WTC11 (cell line): Measurements from ENCODE around the gene RAD9B. TPM values are rescaled to one million over a fixed set of nuclear protein-coding genes. Genes with fewer than 3 reads are reported as not detected.

Experiments
- ATAC-seq: fragments of 200-7000 bp; cut with Tn5 transposase; 2 replicates; pipeline ENCODE4 v1.10.0; 2021; ENCODE audit warnings: mild to moderate bottlenecking, moderate library complexity
- CTCF ChIA-PET: fragments of 300-600 bp; sonication (Branson Sonifier 250); formaldehyde crosslinking; loops from one replicate; lab custom pipeline; 2021; ENCODE audit warnings: antibody characterized with exemption; lab: Charles Lee
- POLR2A ChIA-PET: fragments of 350-600 bp; sonication (Branson Sonifier 250); formaldehyde crosslinking; loops from one replicate; lab custom pipeline; 2021; ENCODE audit warnings: antibody characterized with exemption; lab: Charles Lee
- DNase-seq: peaks from one replicate; pipeline ENCODE4 v3.0.0; 2021; ENCODE audit warnings: low spot score
- H3K27ac Mint-ChIP-seq: 2 replicates; pipeline ENCODE4 v1.8.0; 2021; ENCODE audit warnings: mixed read lengths
- H3K27me3 Mint-ChIP-seq: 2 replicates; pipeline ENCODE4 v1.8.0; 2021; ENCODE audit warnings: low read depth, mild to moderate bottlenecking, moderate library complexity, mixed read lengths
- H3K36me3 Mint-ChIP-seq: 2 replicates; pipeline ENCODE4 v1.8.0; 2021; ENCODE audit warnings: mixed read lengths
- H3K4me1 Mint-ChIP-seq: 2 replicates; pipeline ENCODE4 v1.8.0; 2022; ENCODE audit warnings: mixed read lengths
- H3K4me3 Mint-ChIP-seq: 2 replicates; pipeline ENCODE4 v1.8.0; 2021; ENCODE audit warnings: mild to moderate bottlenecking, moderate library complexity, mixed read lengths
- H3K9me3 Mint-ChIP-seq: 2 replicates; pipeline ENCODE4 v1.8.0; 2021; ENCODE audit warnings: mixed read lengths
- CDX4 ChIP-seq: fragments of 250-450 bp; sonication (Bioruptor Pico); IDR thresholded peaks from 2 replicates; pipeline ENCODE4 v1.9.0; 2021; ENCODE audit warnings: moderate library complexity, mild to moderate bottlenecking, inconsistent platforms, borderline replicate concordance
- CREM ChIP-seq: sonication (generic); formaldehyde crosslinking; IDR thresholded peaks from 2 replicates; pipeline ENCODE4 v1.8.1; 2022; ENCODE audit warnings: mild to moderate bottlenecking, missing genetic modification reagents, moderate library complexity
- HMGXB4 ChIP-seq: sonication (generic); formaldehyde crosslinking; IDR thresholded peaks from 2 replicates; pipeline ENCODE4 v1.8.1; 2023; ENCODE audit warnings: mild to moderate bottlenecking, moderate library complexity, missing genetic modification reagents
- JAZF1 ChIP-seq: fragments of 250-450 bp; sonication (Bioruptor Pico); IDR thresholded peaks from 2 replicates; pipeline ENCODE4 v1.9.0; 2021; ENCODE audit warnings: moderate library complexity, mild to moderate bottlenecking, inconsistent platforms
- SOX15 ChIP-seq: fragments of 250-450 bp; sonication (Bioruptor Pico); IDR thresholded peaks from 2 replicates; pipeline ENCODE4 v1.9.0; 2021; ENCODE audit warnings: mild to moderate bottlenecking
- ZBTB21 ChIP-seq: sonication (generic); formaldehyde crosslinking; IDR thresholded peaks from 2 replicates; pipeline ENCODE4 v1.8.1; 2023; ENCODE audit warnings: mild to moderate bottlenecking, missing genetic modification reagents, borderline replicate concordance
- ZNF138 ChIP-seq: sonication (generic); formaldehyde crosslinking; conservative IDR thresholded peaks from 2 replicates; pipeline ENCODE4 v1.8.1; 2022; ENCODE audit warnings: mild to moderate bottlenecking, moderate library complexity, missing genetic modification reagents
- ZNF416 ChIP-seq: fragments of 250-450 bp; sonication (Bioruptor Pico); IDR thresholded peaks from 2 replicates; pipeline ENCODE4 v1.9.0; 2021; ENCODE audit warnings: mild to moderate bottlenecking, inconsistent platforms
- total RNA-seq: library from RNA; stranded (reverse); gene quantifications from 3 replicates; pipeline ENCODE4 v1.2.3, GENCODE V29; 2021
- TF ChIP-seq, protein P1 (sequence below): fragments of 250-450 bp; sonication (Bioruptor Pico); IDR thresholded peaks from 2 replicates; pipeline ENCODE4 v1.9.0; 2021; ENCODE audit warnings: mild to moderate bottlenecking
- TF ChIP-seq, protein P2 (sequence below): fragments of 250-450 bp; sonication (Bioruptor Pico); conservative IDR thresholded peaks from 2 replicates; pipeline ENCODE4 v1.9.0; 2021; ENCODE audit warnings: mild to moderate bottlenecking
- TF ChIP-seq, protein P3 (sequence below): fragments of 250-450 bp; sonication (Bioruptor Pico); IDR thresholded peaks from 2 replicates; pipeline ENCODE4 v1.9.0; 2021; ENCODE audit warnings: mild to moderate bottlenecking
- TF ChIP-seq, protein P4 (sequence below): sonication (generic); formaldehyde crosslinking; IDR thresholded peaks from 2 replicates; pipeline ENCODE4 v1.8.0; 2023; ENCODE audit warnings: missing genetic modification reagents, mild to moderate bottlenecking, borderline replicate concordance
- TF ChIP-seq, protein P5 (sequence below): sonication (generic); formaldehyde crosslinking; IDR thresholded peaks from 2 replicates; pipeline ENCODE4 v1.8.1; 2022; ENCODE audit warnings: low read depth, mild to moderate bottlenecking, moderate library complexity, missing genetic modification reagents, borderline replicate concordance

The RAD9B gene
- total RNA-seq, 1 experiment from 2014 or later: 0.09 TPM

DNA sequence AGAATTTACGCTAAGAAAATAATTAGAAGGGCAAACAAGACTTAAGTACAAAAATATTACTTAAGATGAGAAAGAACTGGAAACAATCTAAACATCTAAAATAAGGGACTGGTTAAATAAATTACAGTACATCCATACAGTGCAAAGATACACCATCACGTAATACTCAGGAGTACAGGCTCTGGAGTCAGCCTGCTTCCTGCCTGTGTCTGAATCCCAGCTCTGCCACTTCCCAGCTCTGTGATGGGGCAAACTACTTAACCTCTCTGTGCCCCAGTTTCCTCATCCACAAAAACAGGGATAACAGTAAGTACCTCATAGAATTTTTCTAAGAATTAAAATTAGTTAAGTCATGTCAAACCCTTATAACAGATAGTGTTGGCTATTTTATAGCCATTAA lies 45.0 kb downstream of the RAD9B start:
- no peak overlapping the region for H3K27ac Mint-ChIP-seq
- DNase-seq (no peak), ATAC-seq (no peak)
- no peak overlapping the region for H3K4me3 Mint-ChIP-seq
- ChIA-PET CTCF (interaction anchor here (1.3 kb wide), 1 partner anchor 97 kb away, joined by 3 read pairs; the partner anchor contains the start of gene ARPC3), POLR2A (no interaction called here)
- H3K9me3 Mint-ChIP-seq: no peaks in the 10 kb centered on the region
- peaks cover 38% of the 10 kb centered on the region for H3K36me3 Mint-ChIP-seq
- TF ChIP-seq ZNF138 (CRISPR knock-in tag) (no peak), CREM (CRISPR knock-in tag) (no peak), CDX4 (no peak), ZBTB21 (CRISPR knock-in tag) (no peak), ZNF416 (CRISPR knock-in tag) (no peak), JAZF1 (CRISPR knock-in tag) (no peak), SOX15 (CRISPR knock-in tag) (no peak), HMGXB4 (no peak)
- TF ChIP-seq, protein P1, sequence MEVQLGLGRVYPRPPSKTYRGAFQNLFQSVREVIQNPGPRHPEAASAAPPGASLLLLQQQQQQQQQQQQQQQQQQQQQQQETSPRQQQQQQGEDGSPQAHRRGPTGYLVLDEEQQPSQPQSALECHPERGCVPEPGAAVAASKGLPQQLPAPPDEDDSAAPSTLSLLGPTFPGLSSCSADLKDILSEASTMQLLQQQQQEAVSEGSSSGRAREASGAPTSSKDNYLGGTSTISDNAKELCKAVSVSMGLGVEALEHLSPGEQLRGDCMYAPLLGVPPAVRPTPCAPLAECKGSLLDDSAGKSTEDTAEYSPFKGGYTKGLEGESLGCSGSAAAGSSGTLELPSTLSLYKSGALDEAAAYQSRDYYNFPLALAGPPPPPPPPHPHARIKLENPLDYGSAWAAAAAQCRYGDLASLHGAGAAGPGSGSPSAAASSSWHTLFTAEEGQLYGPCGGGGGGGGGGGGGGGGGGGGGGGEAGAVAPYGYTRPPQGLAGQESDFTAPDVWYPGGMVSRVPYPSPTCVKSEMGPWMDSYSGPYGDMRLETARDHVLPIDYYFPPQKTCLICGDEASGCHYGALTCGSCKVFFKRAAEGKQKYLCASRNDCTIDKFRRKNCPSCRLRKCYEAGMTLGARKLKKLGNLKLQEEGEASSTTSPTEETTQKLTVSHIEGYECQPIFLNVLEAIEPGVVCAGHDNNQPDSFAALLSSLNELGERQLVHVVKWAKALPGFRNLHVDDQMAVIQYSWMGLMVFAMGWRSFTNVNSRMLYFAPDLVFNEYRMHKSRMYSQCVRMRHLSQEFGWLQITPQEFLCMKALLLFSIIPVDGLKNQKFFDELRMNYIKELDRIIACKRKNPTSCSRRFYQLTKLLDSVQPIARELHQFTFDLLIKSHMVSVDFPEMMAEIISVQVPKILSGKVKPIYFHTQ (CRISPR knock-in tag): no peak
- TF ChIP-seq, protein P2, sequence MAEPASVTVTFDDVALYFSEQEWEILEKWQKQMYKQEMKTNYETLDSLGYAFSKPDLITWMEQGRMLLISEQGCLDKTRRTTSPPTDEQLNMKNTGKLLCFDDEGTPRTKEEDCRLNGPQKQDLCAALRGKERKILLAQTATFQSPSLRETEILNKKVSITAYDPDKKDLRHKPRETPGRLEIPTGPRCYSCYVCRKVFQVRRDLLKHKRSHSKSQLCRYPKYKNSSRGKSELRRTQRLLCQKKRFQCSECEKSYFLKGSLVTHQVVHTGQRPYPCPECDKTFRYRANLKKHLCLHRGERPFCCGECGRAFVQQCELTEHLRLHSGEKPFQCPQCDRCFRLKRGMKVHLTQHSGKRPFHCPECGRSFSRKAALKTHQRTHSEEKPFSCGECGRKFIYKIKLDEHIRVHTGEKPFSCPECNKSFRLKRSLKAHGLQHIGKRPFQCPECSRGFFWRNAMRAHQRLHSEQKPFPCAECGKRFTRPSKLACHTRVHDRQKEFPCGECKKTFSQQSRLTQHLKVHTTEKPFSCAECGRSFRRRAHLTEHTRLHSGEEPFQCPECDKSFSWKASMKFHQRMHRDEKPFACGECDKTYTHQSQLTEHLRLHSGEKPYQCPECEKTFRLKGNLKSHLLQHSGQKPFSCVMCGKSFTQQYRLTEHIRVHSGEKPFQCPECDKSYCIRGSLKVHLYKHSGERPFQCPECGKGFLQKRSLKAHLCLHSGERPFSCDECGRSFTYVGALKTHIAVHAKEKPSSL (CRISPR knock-in tag): no peak
- TF ChIP-seq, protein P3, sequence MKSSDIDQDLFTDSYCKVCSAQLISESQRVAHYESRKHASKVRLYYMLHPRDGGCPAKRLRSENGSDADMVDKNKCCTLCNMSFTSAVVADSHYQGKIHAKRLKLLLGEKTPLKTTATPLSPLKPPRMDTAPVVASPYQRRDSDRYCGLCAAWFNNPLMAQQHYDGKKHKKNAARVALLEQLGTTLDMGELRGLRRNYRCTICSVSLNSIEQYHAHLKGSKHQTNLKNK: no peak
- TF ChIP-seq, protein P4, sequence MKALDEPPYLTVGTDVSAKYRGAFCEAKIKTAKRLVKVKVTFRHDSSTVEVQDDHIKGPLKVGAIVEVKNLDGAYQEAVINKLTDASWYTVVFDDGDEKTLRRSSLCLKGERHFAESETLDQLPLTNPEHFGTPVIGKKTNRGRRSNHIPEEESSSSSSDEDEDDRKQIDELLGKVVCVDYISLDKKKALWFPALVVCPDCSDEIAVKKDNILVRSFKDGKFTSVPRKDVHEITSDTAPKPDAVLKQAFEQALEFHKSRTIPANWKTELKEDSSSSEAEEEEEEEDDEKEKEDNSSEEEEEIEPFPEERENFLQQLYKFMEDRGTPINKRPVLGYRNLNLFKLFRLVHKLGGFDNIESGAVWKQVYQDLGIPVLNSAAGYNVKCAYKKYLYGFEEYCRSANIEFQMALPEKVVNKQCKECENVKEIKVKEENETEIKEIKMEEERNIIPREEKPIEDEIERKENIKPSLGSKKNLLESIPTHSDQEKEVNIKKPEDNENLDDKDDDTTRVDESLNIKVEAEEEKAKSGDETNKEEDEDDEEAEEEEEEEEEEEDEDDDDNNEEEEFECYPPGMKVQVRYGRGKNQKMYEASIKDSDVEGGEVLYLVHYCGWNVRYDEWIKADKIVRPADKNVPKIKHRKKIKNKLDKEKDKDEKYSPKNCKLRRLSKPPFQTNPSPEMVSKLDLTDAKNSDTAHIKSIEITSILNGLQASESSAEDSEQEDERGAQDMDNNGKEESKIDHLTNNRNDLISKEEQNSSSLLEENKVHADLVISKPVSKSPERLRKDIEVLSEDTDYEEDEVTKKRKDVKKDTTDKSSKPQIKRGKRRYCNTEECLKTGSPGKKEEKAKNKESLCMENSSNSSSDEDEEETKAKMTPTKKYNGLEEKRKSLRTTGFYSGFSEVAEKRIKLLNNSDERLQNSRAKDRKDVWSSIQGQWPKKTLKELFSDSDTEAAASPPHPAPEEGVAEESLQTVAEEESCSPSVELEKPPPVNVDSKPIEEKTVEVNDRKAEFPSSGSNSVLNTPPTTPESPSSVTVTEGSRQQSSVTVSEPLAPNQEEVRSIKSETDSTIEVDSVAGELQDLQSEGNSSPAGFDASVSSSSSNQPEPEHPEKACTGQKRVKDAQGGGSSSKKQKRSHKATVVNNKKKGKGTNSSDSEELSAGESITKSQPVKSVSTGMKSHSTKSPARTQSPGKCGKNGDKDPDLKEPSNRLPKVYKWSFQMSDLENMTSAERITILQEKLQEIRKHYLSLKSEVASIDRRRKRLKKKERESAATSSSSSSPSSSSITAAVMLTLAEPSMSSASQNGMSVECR (CRISPR knock-in tag): no peak
- TF ChIP-seq, protein P5, sequence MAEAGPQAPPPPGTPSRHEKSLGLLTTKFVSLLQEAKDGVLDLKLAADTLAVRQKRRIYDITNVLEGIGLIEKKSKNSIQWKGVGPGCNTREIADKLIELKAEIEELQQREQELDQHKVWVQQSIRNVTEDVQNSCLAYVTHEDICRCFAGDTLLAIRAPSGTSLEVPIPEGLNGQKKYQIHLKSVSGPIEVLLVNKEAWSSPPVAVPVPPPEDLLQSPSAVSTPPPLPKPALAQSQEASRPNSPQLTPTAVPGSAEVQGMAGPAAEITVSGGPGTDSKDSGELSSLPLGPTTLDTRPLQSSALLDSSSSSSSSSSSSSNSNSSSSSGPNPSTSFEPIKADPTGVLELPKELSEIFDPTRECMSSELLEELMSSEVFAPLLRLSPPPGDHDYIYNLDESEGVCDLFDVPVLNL (CRISPR knock-in tag): no peak
- no peaks in the 10 kb centered on the region for H3K27me3 Mint-ChIP-seq
- peaks cover 4% of the 10 kb centered on the region; the same call in 1 of the 2 replicates for H3K4me1 Mint-ChIP-seq
